ENCODE data around the gene ATP8A2. TPM values are rescaled to one million over a fixed set of nuclear protein-coding genes. Genes with fewer than 3 reads are reported as not detected.

ATP8A2 gene
- total RNA-seq, 6 donors from 2014 or later: 0.55 to 1.5 (median 0.87) TPM

DNA sequence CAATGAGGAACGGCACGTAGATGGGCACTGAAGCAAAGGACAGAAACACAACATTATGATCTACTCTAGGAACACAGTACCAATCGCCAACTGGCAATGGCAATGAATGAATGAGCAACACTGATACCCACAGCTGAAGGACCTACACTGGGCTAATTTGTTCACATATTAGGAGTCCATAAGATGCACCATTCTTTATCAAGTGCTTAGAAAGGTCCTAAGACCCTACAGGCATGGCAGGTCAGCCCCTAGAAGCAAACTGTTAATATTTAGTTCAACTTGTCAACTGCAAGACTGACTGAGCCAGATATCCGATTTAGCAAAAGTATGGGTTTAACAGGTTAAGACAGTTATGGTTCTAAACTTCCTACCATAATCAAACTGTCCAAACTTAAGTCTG lies 675.3 kb downstream of the ATP8A2 start:
- DNase-seq: no peak
- Histone ChIP-seq H3K4me3 (no peak overlapping the region), H3K9me3 (no peaks in the 10 kb centered on the region), H3K4me1 (peaks cover 6 to 26% (median 18%) of the 10 kb centered on the region in 4 donors), H3K27me3 (peaks cover 0 to 28% (median 7%) of the 10 kb centered on the region in 4 donors), H3K36me3 (no peaks in the 10 kb centered on the region), H3K27ac (no peak overlapping the region)
- no peak for ATAC-seq (ENCODE audit: low FRiP score in 2 of 2)
- TF ChIP-seq POLR2AphosphoS5 (IDR thresholded peaks at IDR 0.05) (no peak), POLR2A (IDR thresholded peaks at IDR 0.05) (no peak)
- TF ChIP-seq, protein P1, sequence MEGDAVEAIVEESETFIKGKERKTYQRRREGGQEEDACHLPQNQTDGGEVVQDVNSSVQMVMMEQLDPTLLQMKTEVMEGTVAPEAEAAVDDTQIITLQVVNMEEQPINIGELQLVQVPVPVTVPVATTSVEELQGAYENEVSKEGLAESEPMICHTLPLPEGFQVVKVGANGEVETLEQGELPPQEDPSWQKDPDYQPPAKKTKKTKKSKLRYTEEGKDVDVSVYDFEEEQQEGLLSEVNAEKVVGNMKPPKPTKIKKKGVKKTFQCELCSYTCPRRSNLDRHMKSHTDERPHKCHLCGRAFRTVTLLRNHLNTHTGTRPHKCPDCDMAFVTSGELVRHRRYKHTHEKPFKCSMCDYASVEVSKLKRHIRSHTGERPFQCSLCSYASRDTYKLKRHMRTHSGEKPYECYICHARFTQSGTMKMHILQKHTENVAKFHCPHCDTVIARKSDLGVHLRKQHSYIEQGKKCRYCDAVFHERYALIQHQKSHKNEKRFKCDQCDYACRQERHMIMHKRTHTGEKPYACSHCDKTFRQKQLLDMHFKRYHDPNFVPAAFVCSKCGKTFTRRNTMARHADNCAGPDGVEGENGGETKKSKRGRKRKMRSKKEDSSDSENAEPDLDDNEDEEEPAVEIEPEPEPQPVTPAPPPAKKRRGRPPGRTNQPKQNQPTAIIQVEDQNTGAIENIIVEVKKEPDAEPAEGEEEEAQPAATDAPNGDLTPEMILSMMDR (IDR thresholded peaks at IDR 0.05): no peak
- 91 to 98% methylated on average over 4 of the region's 4 CpGs for WGBS, 2 donors

DNA sequence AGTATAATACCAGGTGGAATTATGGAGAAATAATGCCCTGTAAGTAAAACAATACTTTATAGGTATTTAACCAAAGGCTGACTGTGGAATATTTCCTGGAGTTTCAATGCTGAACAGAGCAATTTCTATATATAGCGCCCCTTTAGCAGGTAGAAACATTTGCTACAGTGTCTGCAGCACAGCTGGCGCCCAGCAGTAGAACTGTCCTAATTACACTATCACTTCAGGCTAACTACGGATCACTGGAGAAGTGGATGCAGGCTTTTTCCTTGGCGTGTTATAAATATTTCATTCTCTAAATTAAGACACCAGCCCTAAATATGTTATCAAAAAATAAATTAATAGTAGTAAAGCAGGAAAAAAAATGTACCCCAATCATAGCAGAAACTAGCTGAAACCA lies 677.0 kb downstream of the ATP8A2 start:
- Histone ChIP-seq H3K9me3 (no peaks in the 10 kb centered on the region), H3K4me1 (peaks cover 6 to 29% (median 18%) of the 10 kb centered on the region in 4 donors), H3K36me3 (no peaks in the 10 kb centered on the region), H3K4me3 (peak overlapping the region in 3 of 4 donors; percentile 55 to 59 (median 57)), H3K27ac (no peak overlapping the region), H3K27me3 (peaks cover 0 to 28% (median 7%) of the 10 kb centered on the region in 4 donors)
- DNase-seq (no peak), ATAC-seq (ENCODE audit: low FRiP score in 2 of 2) (no peak)
- WGBS, 2 donors: 47 to 53% methylated on average over 4 of the region's 4 CpGs
- TF ChIP-seq POLR2A (IDR thresholded peaks at IDR 0.05) (no peak), EP300 (IDR thresholded peaks at IDR 0.05) (no peak), POLR2AphosphoS5 (IDR thresholded peaks at IDR 0.05) (no peak)
- TF ChIP-seq, protein P1 (IDR thresholded peaks at IDR 0.05): no peak

DNA sequence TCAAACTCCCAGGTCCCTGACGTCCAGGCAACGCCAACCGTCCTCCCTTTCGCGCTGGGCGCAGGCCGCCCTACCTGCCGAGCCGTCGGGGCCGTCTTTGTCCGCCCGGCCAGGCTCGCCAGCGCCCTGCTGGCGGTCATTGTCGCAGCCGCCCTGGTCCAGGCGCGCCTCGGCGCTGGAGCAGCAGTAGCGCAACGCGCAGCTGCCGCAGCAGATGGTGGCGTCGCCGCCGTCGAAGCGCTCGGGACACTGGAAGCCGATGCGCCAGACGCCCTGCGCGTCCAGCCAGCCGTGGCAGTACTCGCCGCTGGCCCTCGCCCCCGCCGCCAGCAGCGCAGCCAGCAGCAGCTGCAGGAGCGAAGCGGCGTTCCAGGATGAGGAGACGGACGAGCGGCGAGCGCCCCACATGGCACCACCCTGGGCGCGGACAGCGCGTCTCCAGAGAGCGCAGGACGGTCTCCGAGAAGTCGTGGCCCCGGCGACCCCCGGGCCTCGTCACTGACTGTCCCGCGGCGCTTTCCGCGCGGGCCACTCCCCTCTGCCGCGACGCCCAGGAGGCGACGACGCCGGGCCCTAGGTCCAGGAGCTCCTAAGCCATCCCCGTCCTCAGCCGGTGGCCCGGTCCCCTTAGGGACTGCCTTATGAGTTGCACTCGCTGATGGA lies 678.9 kb downstream of the ATP8A2 start:
- ATAC-seq (ENCODE audit: low FRiP score in 2 of 2): peak; percentile 39 to 65
- peak overlapping the region in 2 of 4 donors; percentile 27 to 59 for H3K27ac ChIP-seq
- H3K4me1 ChIP-seq: peaks cover 6 to 29% (median 18%) of the 10 kb centered on the region in 4 donors
- no peaks in the 10 kb centered on the region for H3K36me3 ChIP-seq
- 8 to 15% methylated on average over 27 to 62 of the region's 82 CpGs for WGBS, 2 donors
- peak; percentile 40 to 89 for DNase-seq
- H3K9me3 ChIP-seq: no peaks in the 10 kb centered on the region
- TF ChIP-seq POLR2A (IDR thresholded peaks at IDR 0.05) (no peak), POLR2AphosphoS5 (IDR thresholded peaks at IDR 0.05) (no peak), EP300 (IDR thresholded peaks at IDR 0.05) (no peak)
- TF ChIP-seq, protein P1 (IDR thresholded peaks at IDR 0.05): no peak
- peaks cover 0 to 28% (median 7%) of the 10 kb centered on the region in 4 donors for H3K27me3 ChIP-seq
- H3K4me3 ChIP-seq: peak overlapping the region; percentile 24 to 59 (median 56)

DNA sequence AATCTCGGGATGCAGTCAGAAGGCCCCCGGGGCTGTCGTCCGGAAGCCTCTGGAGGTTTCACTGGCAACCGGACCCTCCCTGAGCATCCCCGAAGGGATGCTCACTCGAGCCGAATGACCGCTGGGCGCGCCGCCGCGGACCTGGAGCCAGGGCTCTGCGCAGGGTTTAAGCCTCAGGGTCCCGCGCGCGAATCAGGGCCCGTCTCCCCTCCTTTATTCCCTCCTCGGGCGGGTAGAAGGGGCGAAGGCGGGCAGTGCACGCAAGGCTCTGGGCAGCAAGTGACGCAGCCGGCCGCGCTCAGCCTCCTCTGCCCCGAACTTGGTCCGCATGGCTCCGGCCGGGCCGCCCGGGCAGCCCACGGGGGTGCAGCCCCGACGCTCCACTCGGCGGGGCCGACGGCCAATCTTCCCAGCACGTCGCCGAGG lies 679.5 kb downstream of the ATP8A2 start:
- Histone ChIP-seq H3K27me3 (peaks cover 0 to 28% (median 7%) of the 10 kb centered on the region in 4 donors), H3K4me1 (peaks cover 6 to 29% (median 18%) of the 10 kb centered on the region in 4 donors), H3K4me3 (peak overlapping the region; percentile 24 to 59 (median 56)), H3K9me3 (no peaks in the 10 kb centered on the region), H3K27ac (peak overlapping the region in 2 of 4 donors; percentile 31 to 71), H3K36me3 (no peaks in the 10 kb centered on the region)
- 1% methylated on average over 15 of the region's 45 CpGs; no CpG with 5 or more reads in 1 of the 2 donors for WGBS, 2 donors
- ATAC-seq (ENCODE audit: low FRiP score in 2 of 2) (peak in 1 of 2 donors; percentile 50), DNase-seq (peak in 1 of 2 donors; percentile 85)
- TF ChIP-seq, protein P1 (IDR thresholded peaks at IDR 0.05): no peak
- TF ChIP-seq EP300 (IDR thresholded peaks at IDR 0.05): no peak
- no peak for TF ChIP-seq POLR2AphosphoS5 (IDR thresholded peaks at IDR 0.05)
- no peak for TF ChIP-seq POLR2A (IDR thresholded peaks at IDR 0.05)

Data from upper lobe of left lung (tissue), 6 donors.